Astrocyte of the cerebellum (primary cell): Measurements from ENCODE around the gene AEBP1.

ENCODE experiments used
- DNase-seq: peaks from one replicate; pipeline ENCODE4 v3.0.0-alpha.2; 2011; ENCODE audit warnings: low read depth
- H3K4me3 ChIP-seq: 2 replicates; pipeline ENCODE4 v1.5.1; 2011; ENCODE audit warnings: mild to moderate bottlenecking, low read depth, low read length, moderate library complexity
- CTCF ChIP-seq: IDR thresholded peaks from 2 replicates; pipeline ENCODE4 v1.5.1; 2012; ENCODE audit warnings: low read length, low read depth, moderate library complexity, mild to moderate bottlenecking; ENCODE audit errors: missing control alignments
- in situ Hi-C: cut with HindIII; loops from 2 replicates; pipeline ENCODE4 v1.10.0; 2017; ENCODE audit warnings: low sequenced_read_pairs

Gene AEBP1

DNA sequence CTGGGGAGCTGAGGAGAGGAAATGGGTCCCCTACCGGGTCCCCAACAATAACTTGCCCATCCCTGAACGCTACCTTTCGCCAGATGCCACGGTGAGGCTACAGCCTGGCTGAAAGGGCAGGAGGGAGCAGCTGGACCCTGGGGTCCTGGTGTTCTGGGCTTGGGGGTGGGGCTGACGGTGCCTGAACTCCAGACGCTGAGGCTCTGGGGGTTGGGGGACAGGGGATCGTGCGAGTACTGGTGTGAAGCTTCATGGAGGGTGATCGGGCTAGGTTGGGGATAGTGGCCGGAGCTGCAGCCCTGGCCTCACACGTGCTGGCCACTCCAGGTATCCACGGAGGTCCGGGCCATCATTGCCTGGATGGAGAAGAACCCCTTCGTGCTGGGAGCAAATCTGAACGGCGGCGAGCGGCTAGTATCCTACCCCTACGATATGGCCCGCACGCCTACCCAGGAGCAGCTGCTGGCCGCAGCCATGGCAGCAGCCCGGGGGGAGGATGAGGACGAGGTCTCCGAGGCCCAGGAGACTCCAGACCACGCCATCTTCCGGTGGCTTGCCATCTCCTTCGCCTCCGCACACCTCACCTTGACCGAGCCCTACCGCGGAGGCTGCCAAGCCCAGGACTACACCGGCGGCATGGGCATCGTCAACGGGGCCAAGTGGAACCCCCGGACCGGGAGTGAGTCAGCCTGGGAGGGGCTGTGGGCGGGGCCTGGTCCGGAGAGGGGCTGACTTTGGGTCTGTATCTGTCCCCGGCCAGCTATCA is 8.3 kb downstream of the AEBP1 start:
- no peak for DNase-seq
- H3K4me3 ChIP-seq: no peak overlapping the region
- in situ Hi-C loops: no loop called here
- TF ChIP-seq CTCF: no peak

DNA sequence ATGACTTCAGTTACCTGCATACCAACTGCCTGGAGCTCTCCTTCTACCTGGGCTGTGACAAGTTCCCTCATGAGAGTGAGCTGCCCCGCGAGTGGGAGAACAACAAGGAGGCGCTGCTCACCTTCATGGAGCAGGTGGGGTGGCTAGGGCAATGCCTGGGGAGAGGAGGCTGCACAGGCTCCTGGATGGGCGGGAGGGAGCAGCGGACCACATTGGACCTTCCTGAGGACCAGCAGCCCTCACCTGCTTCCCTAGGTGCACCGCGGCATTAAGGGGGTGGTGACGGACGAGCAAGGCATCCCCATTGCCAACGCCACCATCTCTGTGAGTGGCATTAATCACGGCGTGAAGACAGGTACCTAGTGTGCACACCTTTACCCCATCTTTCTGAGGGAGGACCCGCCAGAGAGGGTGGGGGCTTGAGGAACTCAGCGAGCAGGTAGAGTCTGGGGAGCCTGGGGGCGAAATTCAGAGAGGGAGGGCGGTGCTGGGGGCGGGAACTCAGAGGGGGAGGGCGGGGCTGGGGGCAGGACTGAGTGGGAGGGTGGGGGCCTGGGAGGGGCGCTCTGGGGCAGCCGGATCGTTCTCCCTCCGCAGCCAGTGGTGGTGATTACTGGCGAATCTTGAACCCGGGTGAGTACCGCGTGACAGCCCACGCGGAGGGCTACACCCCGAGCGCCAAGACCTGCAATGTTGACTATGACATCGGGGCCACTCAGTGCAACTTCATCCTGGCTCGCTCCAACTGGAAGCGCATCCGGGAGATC is 9.0 kb downstream of the AEBP1 start:
- no peak overlapping the region for H3K4me3 ChIP-seq
- in situ Hi-C loops: no loop called here

GRCh38 chr7:44113764-44114354 is 9.7 kb downstream of the AEBP1 start:
- TF ChIP-seq CTCF: no peak
- in situ Hi-C loops: no loop called here

More for the DNA sequence above, 9.0 kb downstream of the AEBP1 start:
- DNase-seq: no peak
- TF ChIP-seq CTCF: no peak

DNA sequence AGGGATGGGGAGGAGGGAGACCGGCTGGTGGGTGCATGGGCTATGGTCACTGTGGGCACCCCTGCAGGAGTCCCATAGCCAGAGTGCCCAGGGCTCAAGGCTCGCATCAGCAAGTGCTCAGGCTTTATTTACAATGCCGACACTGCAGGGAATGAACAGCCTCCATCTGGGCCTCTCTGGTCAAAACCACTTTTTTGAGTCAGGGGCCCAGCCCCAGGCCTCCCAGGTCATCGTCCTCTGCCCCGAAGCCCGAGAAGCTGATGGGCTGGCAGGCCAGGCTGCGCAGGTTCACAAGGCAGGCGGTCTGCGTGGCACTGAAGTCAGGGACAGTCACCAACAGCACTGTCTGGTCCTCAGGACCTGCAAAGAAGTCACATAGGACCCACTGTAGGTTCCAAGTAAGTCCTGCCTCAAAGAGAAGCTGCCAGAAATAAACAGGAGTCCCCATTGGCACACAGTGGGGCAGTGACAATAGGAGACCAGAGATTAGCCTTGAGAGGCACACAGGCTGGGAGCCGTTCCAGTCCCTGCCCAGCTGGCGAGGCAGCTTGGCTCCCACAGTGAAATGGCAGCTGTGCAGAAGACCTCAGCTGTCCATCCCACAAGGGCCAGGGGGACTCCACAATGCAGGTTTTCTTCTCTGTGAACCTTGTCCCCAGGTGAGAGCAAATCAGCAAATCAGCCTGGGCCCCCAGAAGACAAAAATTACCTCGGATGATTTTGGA is 10.6 kb downstream of the AEBP1 start:
- DNase-seq: no peak
- H3K4me3 ChIP-seq: no peak overlapping the region
- in situ Hi-C loops: no loop called here
- no peak for TF ChIP-seq CTCF

More at GRCh38 chr7:44113764-44114354, 9.7 kb downstream of the AEBP1 start:
- no peak overlapping the region for H3K4me3 ChIP-seq
- no peak for DNase-seq

DNA sequence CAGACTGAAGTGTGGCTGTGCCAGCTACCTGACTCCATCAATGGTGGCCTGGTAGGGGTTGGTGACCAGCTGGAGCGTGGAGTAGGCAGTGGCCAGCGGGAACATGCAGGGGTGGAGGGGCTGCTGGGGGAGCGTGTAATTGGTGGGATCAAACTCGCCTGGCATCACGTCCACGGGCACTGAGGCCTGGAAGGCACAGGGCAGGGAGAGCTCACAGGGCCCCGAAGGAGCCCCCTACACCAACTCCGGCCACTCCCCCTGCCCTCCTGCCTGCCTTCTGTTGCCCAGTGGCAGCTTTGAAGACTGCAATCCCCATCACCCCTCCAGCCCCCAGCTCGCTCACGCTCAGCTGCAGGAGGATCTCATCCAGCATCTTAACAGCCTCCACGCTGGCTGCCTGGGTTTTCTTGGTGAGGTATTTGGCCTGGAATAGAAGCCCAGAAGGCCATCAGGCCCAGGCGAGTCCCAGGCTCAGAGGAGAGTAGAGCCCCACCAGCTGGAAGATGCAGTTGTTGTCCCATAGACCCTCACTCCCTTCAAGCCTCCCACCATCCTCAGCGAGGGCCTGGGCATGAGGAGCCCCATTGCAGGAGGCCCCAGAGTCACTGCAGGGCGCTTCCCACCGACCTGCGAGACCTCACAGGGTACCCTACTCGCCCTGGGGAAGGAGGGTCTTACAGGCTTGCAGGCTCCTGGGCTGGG is 12.1 kb downstream of the AEBP1 start:
- H3K4me3 ChIP-seq: no peak overlapping the region
- in situ Hi-C loops: no loop called here
- TF ChIP-seq CTCF: no peak
- no peak for DNase-seq
